ENCODE data around the gene BACE1-AS.
A peak's percentile ranks its signal among the peaks of the same experiment; 100 is the strongest.

The BACE1-AS gene

DNA sequence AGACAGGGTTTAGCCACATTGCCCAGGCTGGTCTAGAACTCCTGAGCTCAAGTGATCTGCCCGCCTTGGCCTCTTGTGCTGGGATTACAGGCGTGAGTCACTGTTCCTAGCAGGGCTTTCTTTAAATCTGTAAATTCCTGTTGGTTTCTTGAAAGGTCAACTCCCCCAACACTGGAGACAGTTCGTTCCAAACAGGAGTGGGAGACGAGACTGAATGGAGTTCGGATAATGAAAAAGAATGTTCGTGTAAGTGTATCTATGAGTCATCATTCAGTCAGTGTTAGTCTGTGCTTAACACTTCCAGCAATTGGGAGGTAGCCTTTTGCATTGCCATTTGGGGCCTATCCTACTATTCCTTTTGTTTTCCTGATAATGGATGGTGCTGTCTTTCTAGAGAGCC lies 10.0 kb upstream of the BACE1-AS start:
- H3K4me3 Mint-ChIP-seq = no peak overlapping the region
- no peaks in the 10 kb centered on the region for H3K27me3 Mint-ChIP-seq
- H3K4me1 Mint-ChIP-seq = no peaks in the 10 kb centered on the region
- no peak overlapping the region for H3K27ac Mint-ChIP-seq
- no peak for ATAC-seq
- no peak for DNase-seq
- no peaks in the 10 kb centered on the region for H3K9me3 Mint-ChIP-seq

DNA sequence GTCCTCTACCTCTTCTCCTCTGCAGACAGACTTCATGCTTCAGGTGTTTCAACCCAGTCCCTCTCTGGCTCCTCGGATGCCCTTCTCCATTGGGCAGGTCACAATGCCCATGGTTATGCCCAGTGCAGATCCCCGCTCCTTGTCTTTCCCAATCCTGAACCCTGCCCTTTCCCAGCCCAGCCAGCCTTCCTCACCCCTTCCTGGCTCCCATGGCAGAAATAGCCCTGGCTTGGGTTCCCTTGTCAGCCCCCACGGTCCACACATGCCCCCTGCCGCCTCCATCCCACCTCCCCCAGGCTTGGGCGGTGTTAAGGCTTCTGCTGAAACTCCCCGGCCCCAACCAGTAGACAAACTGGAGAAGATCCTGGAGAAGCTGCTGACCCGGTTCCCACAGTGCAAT lies 9.3 kb upstream of the BACE1-AS start:
- DNase-seq (no peak), ATAC-seq (no peak)
- Mint-ChIP-seq H3K27ac (no peak overlapping the region), H3K4me1 (no peaks in the 10 kb centered on the region), H3K27me3 (no peaks in the 10 kb centered on the region), H3K4me3 (no peak overlapping the region), H3K9me3 (no peaks in the 10 kb centered on the region)

DNA sequence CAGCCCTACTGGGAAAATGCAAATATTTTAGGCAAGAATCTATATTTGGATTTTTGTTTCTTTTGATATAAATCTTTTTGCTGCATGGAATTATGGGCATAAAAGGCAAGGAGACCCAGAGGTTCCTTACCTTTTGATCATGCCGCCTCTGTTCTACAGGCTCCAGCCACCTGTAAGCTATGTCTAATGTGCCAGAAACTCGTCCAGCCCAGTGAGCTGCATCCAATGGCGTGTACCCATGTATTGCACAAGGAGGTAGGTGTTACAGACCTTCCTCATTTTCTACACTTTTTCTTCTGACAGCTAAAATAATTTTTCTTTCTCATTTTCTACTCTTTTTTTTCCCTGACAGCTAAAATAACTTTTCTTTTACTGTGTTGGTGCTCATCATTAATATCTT lies 8.2 kb upstream of the BACE1-AS start:
- Mint-ChIP-seq H3K27me3 (no peaks in the 10 kb centered on the region), H3K4me3 (no peak overlapping the region), H3K9me3 (no peaks in the 10 kb centered on the region), H3K27ac (no peak overlapping the region), H3K4me1 (no peaks in the 10 kb centered on the region)
- no peak for DNase-seq
- ATAC-seq = no peak

DNA sequence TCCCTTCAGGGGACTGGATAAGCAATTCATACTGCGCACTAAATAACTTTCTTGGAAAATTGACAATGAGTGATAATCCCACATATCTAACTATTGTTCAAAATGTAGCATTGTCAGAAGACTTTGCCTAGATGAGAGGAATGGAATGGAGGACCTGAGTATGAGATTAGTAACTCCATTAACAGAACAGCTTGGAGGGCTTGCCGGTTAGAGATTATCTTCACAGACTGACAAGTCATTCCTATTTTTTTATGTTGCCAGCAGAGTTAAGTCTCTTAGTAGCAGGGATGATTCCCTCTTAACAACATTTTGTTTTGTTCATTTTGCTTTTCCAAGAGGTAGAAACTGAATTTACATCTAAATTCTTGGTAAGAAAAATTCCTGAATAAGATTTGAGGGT lies 7.1 kb upstream of the BACE1-AS start:
- Mint-ChIP-seq H3K4me1 (no peaks in the 10 kb centered on the region), H3K27ac (no peak overlapping the region)
- no peak for ATAC-seq

DNA sequence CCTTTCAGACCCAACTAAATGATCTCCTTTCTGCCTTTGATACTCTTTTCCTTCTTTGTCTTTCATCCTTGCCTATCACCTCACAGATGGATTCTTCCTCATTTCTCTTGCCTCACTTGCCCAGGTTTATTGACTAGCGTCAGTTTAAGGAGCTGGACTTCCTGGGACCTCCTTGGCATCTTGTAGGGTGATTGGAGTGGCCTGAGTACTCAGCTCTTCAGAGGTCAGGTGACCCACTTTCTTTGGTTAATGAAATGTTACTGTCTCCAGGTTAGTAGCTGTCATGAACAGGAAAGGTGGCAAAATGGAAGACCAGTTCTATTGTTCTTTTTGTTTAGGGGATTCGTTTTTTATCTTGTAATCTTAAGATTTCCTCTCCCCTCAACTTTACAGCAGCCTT lies 4.6 kb upstream of the BACE1-AS start:
- ATAC-seq (no peak), DNase-seq (no peak)
- no peaks in the 10 kb centered on the region for H3K4me1 Mint-ChIP-seq
- no peak overlapping the region for H3K4me3 Mint-ChIP-seq
- H3K27me3 Mint-ChIP-seq = no peaks in the 10 kb centered on the region
- peak overlapping the region in 1 of 2 donors; percentile 13 for H3K27ac Mint-ChIP-seq
- no peaks in the 10 kb centered on the region for H3K9me3 Mint-ChIP-seq

More for the DNA sequence above, 7.1 kb upstream of the BACE1-AS start:
- Mint-ChIP-seq H3K9me3 (no peaks in the 10 kb centered on the region), H3K4me3 (no peak overlapping the region), H3K27me3 (no peaks in the 10 kb centered on the region)
- DNase-seq = no peak

DNA sequence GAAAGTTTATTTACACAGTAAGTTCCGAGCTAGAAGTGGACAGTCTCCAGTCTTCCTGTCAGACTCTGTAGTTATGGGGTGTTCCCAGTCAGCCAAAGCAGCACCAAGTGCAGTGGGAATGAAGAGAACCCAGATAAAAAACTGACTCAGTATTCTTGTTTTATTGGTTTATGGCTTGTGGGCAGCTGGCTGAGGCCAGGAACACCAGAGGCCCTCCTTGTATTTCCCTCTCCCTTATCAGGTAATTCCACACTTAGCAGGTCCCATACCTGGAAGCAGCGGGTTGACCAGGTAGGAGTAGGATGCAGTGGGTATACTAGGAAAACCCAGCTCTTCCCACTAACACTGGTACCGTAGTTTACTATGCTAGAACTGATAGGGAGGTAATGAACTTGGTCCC lies 3.5 kb upstream of the BACE1-AS start:
- H3K27me3 Mint-ChIP-seq = no peaks in the 10 kb centered on the region
- ATAC-seq (no peak), DNase-seq (no peak)
- H3K9me3 Mint-ChIP-seq = no peaks in the 10 kb centered on the region
- no peak overlapping the region for H3K4me3 Mint-ChIP-seq
- no peaks in the 10 kb centered on the region for H3K4me1 Mint-ChIP-seq
- H3K27ac Mint-ChIP-seq = no peak overlapping the region

DNA sequence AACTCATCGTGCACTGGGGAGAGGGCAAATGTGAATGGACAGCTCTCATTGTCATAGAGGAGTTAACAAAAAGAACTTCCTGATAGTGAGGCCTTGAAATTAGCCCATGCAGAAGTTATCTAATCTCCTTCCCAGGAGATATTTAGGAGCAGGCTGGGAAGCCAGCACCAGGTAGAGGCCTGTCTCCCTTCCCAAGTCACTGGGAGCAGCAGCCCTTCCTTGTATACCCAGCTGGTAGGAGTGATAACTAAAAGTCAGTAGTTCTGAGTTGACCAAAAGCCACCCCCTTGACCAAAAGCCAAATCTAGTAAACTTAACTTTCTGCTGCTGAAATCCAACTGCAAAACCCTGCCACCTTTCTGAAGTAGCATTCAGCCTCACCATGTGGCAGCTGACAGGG lies 1.4 kb upstream of the BACE1-AS start:
- H3K4me3 Mint-ChIP-seq = no peak overlapping the region
- ATAC-seq = no peak
- H3K27ac Mint-ChIP-seq = peak overlapping the region in 1 of 2 donors; percentile 60

DNA sequence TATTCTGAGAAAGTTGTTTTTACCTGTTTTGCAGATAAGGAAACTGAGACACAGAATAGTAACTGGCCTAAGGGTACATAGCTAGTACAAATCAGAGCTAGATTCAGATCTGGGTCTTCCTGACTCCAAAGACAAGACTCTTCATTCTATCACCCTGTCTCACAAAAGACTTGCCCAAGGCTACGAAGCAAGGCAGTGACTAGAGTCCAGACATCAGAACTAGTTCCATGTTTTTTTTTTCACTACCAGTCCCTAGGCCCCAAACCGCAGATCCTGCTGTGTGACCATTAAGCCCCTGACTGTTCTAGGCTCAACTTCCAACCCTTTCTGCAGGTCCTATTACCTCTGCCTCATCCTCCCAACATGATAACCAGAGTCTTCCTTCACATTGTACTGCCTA lies 1.5 kb downstream of the BACE1-AS start:
- no peak for ATAC-seq
- Mint-ChIP-seq H3K27ac (no peak overlapping the region), H3K9me3 (no peaks in the 10 kb centered on the region), H3K4me3 (no peak overlapping the region), H3K4me1 (no peaks in the 10 kb centered on the region), H3K27me3 (no peaks in the 10 kb centered on the region)
- no peak for DNase-seq

More for the DNA sequence above, 1.4 kb upstream of the BACE1-AS start:
- H3K4me1 Mint-ChIP-seq = no peaks in the 10 kb centered on the region
- DNase-seq = no peak
- no peaks in the 10 kb centered on the region for H3K27me3 Mint-ChIP-seq
- H3K9me3 Mint-ChIP-seq = no peaks in the 10 kb centered on the region

DNA sequence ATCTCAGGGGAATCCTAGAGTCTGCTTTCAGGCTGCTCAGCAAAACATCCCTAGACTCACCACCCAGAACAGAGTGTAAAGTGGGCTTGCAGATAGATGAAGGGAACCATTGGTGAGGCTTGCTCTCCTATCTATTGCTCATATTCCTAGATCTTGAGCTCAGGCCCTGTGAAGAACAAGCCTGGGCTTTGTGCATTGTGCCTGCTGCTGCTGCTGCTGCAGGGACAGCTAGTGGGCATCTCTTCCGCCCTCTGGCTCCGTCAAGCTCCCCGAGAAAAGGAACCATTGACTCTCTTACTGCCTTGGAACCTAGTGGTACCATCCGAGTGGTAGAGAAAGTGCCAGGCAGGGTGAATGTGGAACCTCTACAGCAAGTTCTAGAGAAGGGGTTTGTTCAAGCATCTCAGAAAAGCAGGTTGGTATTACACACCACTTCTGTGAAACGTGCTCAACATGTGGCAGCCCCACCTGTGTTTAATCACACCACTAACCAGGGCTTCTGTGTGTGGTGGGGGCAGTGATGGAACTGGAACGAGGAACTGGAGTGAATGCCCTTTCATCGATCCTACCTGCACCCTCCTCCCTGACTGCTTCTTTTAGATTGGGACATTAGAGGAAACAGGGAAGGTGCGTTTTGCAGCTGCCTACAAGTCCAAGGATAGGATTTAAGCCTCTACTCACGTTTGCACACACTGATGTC lies 4.4 kb downstream of the BACE1-AS start:
- ATAC-seq (no peak), DNase-seq (no peak)
- no peaks in the 10 kb centered on the region for H3K27me3 Mint-ChIP-seq
- no peaks in the 10 kb centered on the region for H3K9me3 Mint-ChIP-seq
- H3K4me3 Mint-ChIP-seq = no peak overlapping the region
- H3K4me1 Mint-ChIP-seq = no peaks in the 10 kb centered on the region
- no peak overlapping the region for H3K27ac Mint-ChIP-seq

DNA sequence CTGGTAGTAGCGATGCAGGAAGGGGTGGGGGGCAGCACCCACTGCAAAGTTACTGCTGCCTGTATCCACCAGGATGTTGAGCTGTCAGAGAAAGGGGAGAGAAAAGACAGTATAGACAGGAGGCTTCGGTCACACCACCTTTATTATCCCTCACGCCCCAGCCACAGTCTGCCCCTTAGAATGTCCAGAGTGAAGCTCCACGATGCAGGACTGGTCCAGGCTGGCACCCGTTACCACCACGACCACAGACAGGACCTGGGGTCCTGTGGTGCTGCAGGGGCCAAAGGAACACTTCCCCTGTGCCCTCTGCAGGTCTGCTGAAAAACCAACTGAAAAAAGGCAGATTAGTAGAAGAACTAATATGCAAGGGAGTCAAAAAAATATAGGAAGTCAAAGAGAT lies 5.7 kb downstream of the BACE1-AS start:
- DNase-seq (no peak), ATAC-seq (no peak)
- Mint-ChIP-seq H3K27me3 (peaks cover 4% of the 10 kb centered on the region), H3K9me3 (no peaks in the 10 kb centered on the region), H3K4me1 (no peaks in the 10 kb centered on the region), H3K4me3 (no peak overlapping the region), H3K27ac (peak overlapping the region in 1 of 2 donors; percentile 76)

DNA sequence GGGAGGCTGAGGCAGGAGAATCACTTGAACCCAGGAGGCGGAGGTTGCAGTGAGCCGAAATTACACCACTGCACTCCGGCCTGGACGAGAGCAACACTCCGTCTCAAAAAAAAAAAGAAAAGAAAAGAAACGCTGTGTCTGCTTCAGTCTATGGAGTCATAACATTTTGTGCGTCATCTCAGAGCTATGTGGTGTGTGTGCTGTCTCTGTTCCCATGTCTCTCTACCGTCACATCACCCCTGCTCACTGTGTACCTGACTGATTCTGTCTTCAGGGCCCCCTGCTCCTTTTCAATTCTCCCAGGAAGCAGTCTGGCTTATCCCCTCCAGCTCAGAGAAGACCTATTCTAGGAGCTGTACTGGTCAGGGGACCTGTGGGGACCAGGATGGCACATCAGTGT lies 7.0 kb downstream of the BACE1-AS start:
- ATAC-seq (no peak), DNase-seq (no peak)
- no peak overlapping the region for H3K27ac Mint-ChIP-seq
- H3K4me3 Mint-ChIP-seq = no peak overlapping the region
- no peaks in the 10 kb centered on the region for H3K4me1 Mint-ChIP-seq
- H3K9me3 Mint-ChIP-seq = no peaks in the 10 kb centered on the region
- peaks cover 6% of the 10 kb centered on the region for H3K27me3 Mint-ChIP-seq

DNA sequence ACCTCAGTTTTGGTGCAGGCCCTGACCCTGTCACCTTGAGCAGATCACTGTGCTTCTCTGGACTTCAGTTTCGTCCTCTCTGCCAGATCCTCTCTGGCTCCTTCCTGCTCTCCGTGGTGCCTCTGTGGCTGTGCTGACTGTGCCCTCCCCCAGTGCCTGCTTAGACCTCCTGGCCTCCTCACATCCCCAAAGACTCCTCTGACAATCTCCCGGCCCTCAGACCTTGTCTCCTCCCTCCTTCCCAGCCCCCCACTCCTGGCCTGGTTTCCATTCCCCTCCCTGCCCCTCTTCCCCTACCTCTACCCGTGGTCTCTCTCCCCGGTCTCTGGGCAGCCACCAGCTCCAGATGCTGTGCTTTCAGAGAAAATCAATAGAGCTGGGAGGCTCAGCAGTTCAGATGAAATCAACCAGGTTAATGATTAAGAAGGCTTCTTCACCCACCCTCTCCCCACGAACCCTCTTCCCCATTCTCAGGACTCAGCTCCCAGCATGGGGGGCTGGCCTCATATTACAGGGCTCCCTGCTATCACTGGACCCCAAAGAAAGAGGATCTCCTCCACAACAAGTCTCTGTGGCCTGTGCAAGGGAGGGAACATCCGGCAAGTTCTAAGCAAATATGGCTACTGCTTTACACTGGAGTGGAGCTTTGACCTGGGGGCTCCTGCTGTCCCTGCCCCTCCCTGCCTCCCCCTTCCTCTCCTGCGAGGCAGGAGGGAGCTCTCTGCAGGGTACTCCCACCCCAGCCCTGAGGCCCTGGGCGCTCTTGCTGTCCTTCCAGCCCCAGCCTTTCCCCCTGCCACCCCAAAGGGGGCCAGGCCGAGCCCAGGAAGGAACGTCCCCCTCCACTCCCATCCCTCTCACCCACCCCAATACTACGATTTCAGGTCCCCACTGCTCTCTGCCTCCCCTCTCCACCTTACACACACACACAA lies 8.5 kb downstream of the BACE1-AS start:
- Mint-ChIP-seq H3K9me3 (no peaks in the 10 kb centered on the region), H3K27me3 (peaks cover 6% of the 10 kb centered on the region), H3K4me1 (no peaks in the 10 kb centered on the region), H3K4me3 (no peak overlapping the region), H3K27ac (peak overlapping the region in 1 of 2 donors; percentile 1)
- ATAC-seq = peak; percentile 27
- no peak for DNase-seq

DNA sequence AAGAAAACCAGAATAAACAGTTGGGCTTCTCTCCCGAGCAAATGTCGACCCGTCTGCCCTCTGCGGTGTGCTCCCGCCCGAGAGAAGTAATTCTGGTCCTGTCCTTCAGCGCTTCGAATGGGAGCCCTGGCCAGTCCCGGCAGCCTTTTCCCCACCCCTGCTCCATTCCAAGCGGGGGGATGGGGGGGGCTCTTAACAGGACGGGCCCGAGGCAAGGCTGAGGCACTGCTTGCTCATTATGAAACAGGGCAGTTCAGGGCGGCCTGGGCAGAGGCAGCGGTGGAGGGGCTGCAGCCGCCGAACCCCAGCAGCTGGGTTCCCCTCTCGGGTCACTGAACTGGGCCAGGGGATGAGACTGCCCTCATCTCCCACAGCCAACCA lies 9.1 kb downstream of the BACE1-AS start:
- ATAC-seq = peak; percentile 14
- no peak overlapping the region for H3K27ac Mint-ChIP-seq

DNA sequence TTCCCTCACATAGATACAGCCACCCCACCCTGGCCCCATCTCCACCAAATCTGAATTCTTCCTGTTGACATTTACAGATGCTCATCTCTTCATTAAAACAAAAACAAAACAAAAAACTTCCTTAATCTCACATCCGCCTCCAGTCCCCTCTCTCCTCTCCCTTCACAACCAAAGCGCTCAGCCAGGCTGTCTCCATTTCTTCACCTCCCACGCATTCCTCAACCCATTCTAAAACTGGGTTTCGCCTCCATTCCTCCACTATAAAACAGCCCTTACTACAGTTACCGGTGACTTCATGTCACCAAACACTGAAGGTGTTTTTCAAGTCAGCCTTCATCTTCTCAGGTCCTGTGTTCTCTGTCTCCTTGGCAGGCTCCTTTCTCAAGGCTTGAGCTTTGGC lies 9.6 kb downstream of the BACE1-AS start:
- Mint-ChIP-seq H3K27ac (peak overlapping the region in 1 of 2 donors; percentile 2), H3K4me1 (no peaks in the 10 kb centered on the region), H3K27me3 (peaks cover 6% of the 10 kb centered on the region), H3K4me3 (no peak overlapping the region), H3K9me3 (no peaks in the 10 kb centered on the region)
- ATAC-seq = no peak
- DNase-seq = no peak

More for the DNA sequence above, 9.1 kb downstream of the BACE1-AS start:
- Mint-ChIP-seq H3K4me3 (no peak overlapping the region), H3K4me1 (no peaks in the 10 kb centered on the region), H3K27me3 (peaks cover 6% of the 10 kb centered on the region), H3K9me3 (no peaks in the 10 kb centered on the region)
- DNase-seq = no peak

DNA sequence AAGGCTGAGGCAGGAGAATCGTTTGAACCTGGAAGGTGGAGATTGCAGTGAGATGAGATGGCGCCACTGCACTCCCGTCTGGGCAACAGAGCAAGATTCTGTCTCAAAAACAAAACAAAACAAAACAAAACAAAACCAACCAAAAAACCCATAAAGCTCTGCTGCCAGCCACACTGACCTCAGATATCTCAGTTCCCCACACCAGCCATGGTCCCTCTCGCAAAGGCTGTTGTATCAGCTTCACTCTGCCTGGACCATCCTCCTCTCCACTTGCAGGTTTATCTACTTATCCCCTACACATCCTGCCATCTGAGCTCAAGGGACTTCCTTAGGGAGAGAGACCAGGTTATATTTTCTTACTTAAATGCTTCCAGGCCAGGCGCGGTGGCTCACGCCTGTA lies 11.1 kb downstream of the BACE1-AS start:
- Mint-ChIP-seq H3K4me3 (no peak overlapping the region), H3K27ac (peak overlapping the region in 1 of 2 donors; percentile 10), H3K9me3 (no peaks in the 10 kb centered on the region), H3K27me3 (peaks cover 6% of the 10 kb centered on the region), H3K4me1 (no peaks in the 10 kb centered on the region)
- ATAC-seq = no peak
- DNase-seq = no peak

DNA sequence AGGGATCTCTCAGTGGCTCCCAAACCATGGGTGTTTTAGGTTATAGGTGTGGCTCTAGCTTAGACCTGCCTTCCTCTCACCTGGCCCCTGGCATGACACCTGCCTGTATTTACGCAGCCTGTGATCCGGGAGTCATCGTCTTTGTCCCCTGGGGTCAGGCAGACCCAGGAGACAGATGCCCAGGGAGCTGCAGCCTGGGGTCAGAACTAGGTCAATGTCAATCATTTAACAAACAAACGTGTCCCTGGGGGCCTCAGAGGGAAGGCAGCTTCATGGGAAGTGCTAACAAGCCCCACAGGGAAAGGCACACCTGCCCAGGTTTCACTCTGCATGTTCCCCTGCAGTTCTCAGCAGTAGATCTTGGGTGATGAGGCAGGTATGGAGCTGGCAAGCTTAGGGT lies 12.0 kb downstream of the BACE1-AS start:
- Mint-ChIP-seq H3K27ac (no peak overlapping the region), H3K9me3 (no peaks in the 10 kb centered on the region), H3K4me1 (no peaks in the 10 kb centered on the region), H3K27me3 (peaks cover 6% of the 10 kb centered on the region), H3K4me3 (no peak overlapping the region)
- no peak for DNase-seq
- ATAC-seq = no peak

All from stimulated activated naive CD8-positive, alpha-beta T cell treated with anti-CD3 and anti-CD28 coated beads, Interleukin-15, amount 100 ng/mL, for 72 hours (primary cell).